GM18520 (cell line): ENCODE results near the gene ACLY.
"Not testable (repeated sequence)": the region's sequence is repeated elsewhere in the genome, so short reads cannot be mapped to it uniquely, and the experiment has no call there.

Source experiments
- ATAC-seq: cut with Tn5 transposase; IDR thresholded peaks from one replicate; pipeline ENCODE4 v1.9.1; 2021; ENCODE audit not compliant: unreplicated experiment

The ACLY gene

GRCh38 chr17:41835800-41836549 lies 82.8 kb downstream of the ACLY start, which contains the start of gene NT5C3B:
Gene NT5C3B, minus strand, starts transcription at chr17:41836232. Its CDS starts 39 bp downstream, at chr17:41836193.
- no peak for ATAC-seq

- no peak for ATAC-seq
Measured at GRCh38 chr17:41835214-41835799, 83.4 kb downstream of the ACLY start.

- ATAC-seq, result not testable (repeated sequence)
Measured at GRCh38 chr17:41829961-41830360, 88.8 kb downstream of the ACLY start.

DNA sequence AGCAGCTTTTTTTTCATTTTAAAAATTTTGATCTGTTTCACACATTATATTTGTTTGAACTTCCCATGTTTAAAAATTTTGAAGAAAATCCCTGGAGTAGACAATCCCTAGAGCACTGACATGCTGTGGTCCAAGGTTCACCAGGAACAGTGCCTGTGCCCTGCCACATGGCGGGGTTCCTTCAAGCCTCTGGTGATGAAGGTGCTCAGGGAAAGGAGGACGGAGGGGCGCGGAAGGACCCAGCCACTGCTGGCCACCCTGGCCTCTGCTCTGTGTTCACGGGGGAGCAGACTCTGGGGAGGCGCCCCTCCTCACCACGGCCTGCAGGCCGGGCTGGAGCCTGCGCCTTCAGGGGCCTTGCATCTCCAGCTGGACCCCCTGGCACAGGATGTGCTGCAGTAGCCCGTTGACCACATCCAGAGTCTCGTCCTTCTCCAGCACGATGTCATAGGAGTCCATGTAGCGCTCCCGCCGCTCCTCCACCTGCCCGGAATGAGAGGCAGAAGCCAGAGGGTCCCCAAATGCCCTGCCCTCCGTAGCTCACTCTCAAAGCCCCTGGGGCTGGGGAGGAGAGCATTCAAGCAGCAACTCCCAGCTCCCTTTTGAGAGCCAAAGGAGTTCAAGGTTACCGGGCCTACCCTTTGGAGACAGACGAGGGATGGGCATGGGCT lies 93.4 kb downstream of the ACLY start:
- no peak for ATAC-seq

DNA sequence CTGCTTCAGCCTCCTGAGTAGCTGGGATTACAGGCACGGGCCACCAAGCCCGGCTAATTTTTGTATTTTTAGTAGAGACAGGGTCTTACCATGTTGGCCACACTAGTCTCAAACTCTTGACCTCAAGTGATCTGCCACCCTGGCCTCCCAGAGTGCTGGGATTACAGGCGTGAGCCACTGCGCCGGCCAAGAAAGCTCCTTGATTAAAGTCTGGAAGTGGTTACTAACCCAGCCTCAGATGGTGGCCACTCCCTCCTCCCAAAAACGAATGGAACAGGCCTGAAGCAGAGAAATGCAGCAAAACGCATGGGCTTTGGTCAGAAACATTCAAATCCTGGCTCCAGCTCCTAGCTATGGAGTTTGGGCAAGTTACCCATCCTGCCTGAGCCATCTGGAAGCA lies 94.7 kb downstream of the ACLY start:
- no peak for ATAC-seq

- ATAC-seq, result no peak
Measured at GRCh38 chr17:41823580-41823979, 95.2 kb downstream of the ACLY start.

- no peak for ATAC-seq
Measured at GRCh38 chr17:41823141-41823524, 95.6 kb downstream of the ACLY start.

GRCh38 chr17:41822216-41823140 lies 96.3 kb downstream of the ACLY start:
- ATAC-seq, result no peak

GRCh38 chr17:41821776-41822175 lies 97.0 kb downstream of the ACLY start:
- ATAC-seq, result no peak

DNA sequence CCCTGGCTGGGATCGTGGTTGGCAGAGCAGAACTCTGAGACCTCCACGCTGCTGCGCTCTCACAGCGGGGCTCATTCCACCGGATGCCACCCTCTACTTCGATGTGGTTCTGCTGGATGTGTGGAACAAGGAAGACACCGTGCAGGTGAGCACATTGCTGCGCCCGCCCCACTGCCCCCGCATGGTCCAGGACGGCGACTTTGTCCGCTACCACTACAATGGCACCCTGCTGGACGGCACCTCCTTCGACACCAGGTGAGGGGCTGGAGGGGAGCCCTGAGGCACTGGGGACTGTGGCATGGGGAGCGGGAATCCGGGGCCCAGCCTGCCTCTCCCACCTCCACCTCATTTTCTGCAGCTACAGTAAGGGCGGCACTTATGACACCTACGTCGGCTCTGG lies 100.7 kb downstream of the ACLY start:
- ATAC-seq, result no peak
